Measurements from ENCODE around the gene MAGEB6.

- TF ChIP-seq SUZ12 (IDR thresholded peaks at IDR 0.05) (no peak), BHLHE40 (IDR thresholded peaks at IDR 0.05; ENCODE audit: borderline replicate concordance) (no peak), SP1 (IDR thresholded peaks at IDR 0.05) (no peak), FOXM1 (IDR thresholded peaks at IDR 0.05; ENCODE audit: borderline replicate concordance) (no peak)
Observed at GRCh38 chrX:26234177-26234576, 41.9 kb downstream of the MAGEB6 start.
